Left lung (tissue), 10 donors: ENCODE results near the gene TMC3. TPM values are rescaled to one million over a fixed set of nuclear protein-coding genes. Genes with fewer than 3 reads are reported as not detected.
"Not testable (repeated sequence)": the region's sequence is repeated elsewhere in the genome, so short reads cannot be mapped to it uniquely, and the experiment has no call there.

Experiments
- ATAC-seq: fragments of 200-7000 bp; cut with Tn5 transposase; one replicate; pipeline ENCODE4 v1.9.1; 2020; ENCODE audit warnings: moderate library complexity
- DNase-seq, 4 donors: peaks; one replicate each; pipeline ENCODE4 v3.0.0-alpha.2; 2013 to 2020
- H3K27ac ChIP-seq, 2 donors: fragments of 200-600 bp; sonication (generic) in 1 of 2; one replicate each; pipeline versions ENCODE4 v1.5.0 to v1.8.0; 2020 to 2021
- H3K27me3 ChIP-seq, 2 donors: fragments of 200-600 bp; sonication (generic) in 1 of 2; one replicate each; pipeline versions ENCODE4 v1.5.0 to v1.8.0; 2020 to 2021
- H3K36me3 ChIP-seq, 2 donors: fragments of 200-600 bp; sonication (generic) in 1 of 2; one replicate each; pipeline versions ENCODE4 v1.5.0 to v1.8.0; 2020 to 2021
- H3K4me1 ChIP-seq, 2 donors: fragments of 200-600 bp; one replicate each; pipeline ENCODE4 v1.8.0; 2021
- H3K4me3 ChIP-seq, 2 donors: fragments of 200-600 bp; sonication (generic) in 1 of 2; one replicate each; pipeline versions ENCODE4 v1.5.0 to v1.8.0; 2020 to 2021; ENCODE audit warnings: mild to moderate bottlenecking in 1 of 2
- H3K9me3 ChIP-seq, 2 donors: fragments of 200-600 bp; sonication (generic) in 1 of 2; one replicate each; pipeline versions ENCODE4 v1.5.0 to v1.8.0; 2020 to 2021
- intact Hi-C, 2 donors: fragments of 100-400 bp; cut with DNase I; formaldehyde crosslinking; loops; one replicate each; pipeline versions ENCODE4 v1.11.2 to v1.14.2; 2022
- polyA plus RNA-seq, 6 donors: library from polyadenylated mRNA; unstranded; fragments of 120-200 nt; gene quantifications; one replicate each; pipeline ENCODE4 v1.2.1, GENCODE V29; 2013; ENCODE audit not compliant: insufficient read length in 6 of 6
- total RNA-seq, 2 donors: library from RNA; stranded (reverse); fragmentation: NEBNext Ultra II Directional; extraction: Animal tissue kit (Norgen Biotek cat#: 25700); gene quantifications; one replicate each; pipeline ENCODE4 v1.2.1, GENCODE V29; 2021
- TF ChIP-seq, protein P1 (sequence below), 2 donors: fragments of 200-600 bp; sonication (generic) in 1 of 2; IDR thresholded peaks; one replicate each; pipeline versions ENCODE4 v1.5.0 to v1.8.0; 2021; ENCODE audit warnings: antibody characterized with exemption in 2 of 2
- donor health status: DM: no; HTN: yes; CAD: no.
- donor health status: DM: no; HTN: no; CAD: no.

TMC3 gene
- total and polyA plus RNA-seq, 8 donors, result 0.14 to 0.31 (median 0.25) TPM; not detected in 2

DNA sequence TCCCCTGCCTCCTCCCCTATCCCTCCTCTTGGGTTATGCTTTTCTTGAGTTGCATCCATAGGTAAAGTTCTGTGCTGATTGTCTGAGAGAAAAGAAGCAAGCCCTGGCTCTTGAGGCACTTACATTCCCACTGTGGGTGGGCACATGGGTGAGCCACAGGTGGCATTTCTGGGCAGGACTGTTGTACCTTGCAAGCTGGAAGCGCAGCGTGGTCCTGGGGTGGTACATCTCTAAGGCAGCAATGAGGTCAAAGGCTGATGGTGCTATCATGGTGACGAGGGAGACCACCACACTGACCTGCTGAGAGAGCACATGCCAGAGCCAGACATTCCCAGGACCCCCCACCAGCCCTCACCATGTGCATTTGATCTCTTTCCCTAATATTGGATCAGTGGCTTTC, 24.7 kb downstream of the TMC3 start:
- H3K36me3 ChIP-seq, result no peaks in the 10 kb centered on the region
- intact Hi-C loops, result no loop called here

DNA sequence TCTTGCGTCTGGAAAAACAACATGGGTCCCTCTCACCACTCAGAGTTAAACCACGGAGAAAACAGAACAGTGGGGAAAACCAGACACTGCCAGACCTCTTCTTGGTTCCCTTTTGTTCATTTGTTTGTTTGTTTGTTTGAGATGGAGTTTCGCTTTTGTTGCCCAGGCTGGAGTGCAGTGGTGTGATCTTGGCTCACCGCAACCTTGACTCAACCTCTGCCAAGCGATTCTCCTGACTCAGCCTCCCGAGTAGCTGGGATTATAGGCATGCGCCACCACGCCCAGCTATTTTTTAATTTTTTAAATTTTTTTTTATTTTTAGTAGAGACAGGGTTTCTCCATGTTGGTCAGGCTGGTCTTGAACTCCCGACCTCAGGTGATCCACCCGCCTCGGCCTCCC, 25.3 kb downstream of the TMC3 start:
- H3K9me3 ChIP-seq, result not testable (repeated sequence)

More for the DNA sequence above, 24.7 kb downstream of the TMC3 start:
- no peak for DNase-seq
- no peak for ATAC-seq
- Histone ChIP-seq H3K9me3 (no peaks in the 10 kb centered on the region), H3K27ac (no peak overlapping the region), H3K4me3 (no peak overlapping the region), H3K4me1 (no peaks in the 10 kb centered on the region), H3K27me3 (no peaks in the 10 kb centered on the region)
- TF ChIP-seq, protein P1, sequence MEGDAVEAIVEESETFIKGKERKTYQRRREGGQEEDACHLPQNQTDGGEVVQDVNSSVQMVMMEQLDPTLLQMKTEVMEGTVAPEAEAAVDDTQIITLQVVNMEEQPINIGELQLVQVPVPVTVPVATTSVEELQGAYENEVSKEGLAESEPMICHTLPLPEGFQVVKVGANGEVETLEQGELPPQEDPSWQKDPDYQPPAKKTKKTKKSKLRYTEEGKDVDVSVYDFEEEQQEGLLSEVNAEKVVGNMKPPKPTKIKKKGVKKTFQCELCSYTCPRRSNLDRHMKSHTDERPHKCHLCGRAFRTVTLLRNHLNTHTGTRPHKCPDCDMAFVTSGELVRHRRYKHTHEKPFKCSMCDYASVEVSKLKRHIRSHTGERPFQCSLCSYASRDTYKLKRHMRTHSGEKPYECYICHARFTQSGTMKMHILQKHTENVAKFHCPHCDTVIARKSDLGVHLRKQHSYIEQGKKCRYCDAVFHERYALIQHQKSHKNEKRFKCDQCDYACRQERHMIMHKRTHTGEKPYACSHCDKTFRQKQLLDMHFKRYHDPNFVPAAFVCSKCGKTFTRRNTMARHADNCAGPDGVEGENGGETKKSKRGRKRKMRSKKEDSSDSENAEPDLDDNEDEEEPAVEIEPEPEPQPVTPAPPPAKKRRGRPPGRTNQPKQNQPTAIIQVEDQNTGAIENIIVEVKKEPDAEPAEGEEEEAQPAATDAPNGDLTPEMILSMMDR (IDR thresholded peaks at IDR 0.05), result no peak

DNA sequence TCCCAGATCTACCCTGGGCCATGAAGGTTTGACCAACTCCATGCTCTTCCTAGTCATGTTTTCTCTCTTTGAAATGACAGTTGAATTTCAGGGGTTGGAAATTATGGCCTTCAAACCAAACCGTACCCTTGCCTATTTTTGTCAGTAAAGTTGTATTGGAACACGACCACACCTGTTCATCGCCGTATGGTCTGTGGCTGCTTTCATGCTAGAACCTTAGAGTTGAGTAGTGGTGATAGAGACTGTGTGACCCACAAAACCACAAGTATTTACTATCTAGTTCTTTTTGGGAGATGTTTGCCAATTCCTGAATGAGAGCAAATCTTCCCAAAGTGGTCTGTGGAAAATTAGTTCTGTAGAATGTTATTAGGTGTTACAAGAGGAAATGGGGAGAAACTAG, 26.1 kb downstream of the TMC3 start:
- ATAC-seq (no peak), DNase-seq (no peak)
- intact Hi-C loops, result no loop called here
- Histone ChIP-seq H3K4me3 (no peak overlapping the region), H3K36me3 (no peaks in the 10 kb centered on the region), H3K9me3 (no peaks in the 10 kb centered on the region), H3K27ac (no peak overlapping the region), H3K27me3 (no peaks in the 10 kb centered on the region), H3K4me1 (no peaks in the 10 kb centered on the region)
- TF ChIP-seq, protein P1 (IDR thresholded peaks at IDR 0.05), result no peak

More for the DNA sequence above, 25.3 kb downstream of the TMC3 start:
- H3K27me3 ChIP-seq, intact Hi-C loops, DNase-seq, H3K4me3 ChIP-seq, H3K36me3 ChIP-seq, H3K4me1 ChIP-seq, H3K27ac ChIP-seq, ATAC-seq: not testable (repeated sequence)

DNA sequence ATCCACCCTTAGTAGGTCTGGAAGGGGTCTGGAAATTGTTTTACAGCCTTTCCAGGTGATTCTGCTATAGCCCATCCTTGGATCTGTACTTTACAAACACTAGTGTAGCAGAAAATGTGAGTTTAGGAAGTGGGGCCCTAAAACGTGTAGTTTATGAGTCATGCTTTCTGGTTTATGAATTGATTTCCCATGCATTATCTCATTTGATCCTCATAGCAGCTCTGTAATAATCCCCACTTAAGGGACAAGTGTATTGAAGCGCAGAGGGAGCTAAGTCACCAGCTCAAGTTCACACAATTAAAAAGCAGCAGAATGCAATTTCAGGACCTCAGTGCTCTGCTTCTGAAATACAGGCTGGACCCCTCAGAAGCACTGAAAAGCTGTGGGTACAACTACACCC, 27.4 kb downstream of the TMC3 start:
- ATAC-seq (no peak), DNase-seq (no peak)
- no peak overlapping the region for H3K4me3 ChIP-seq
- H3K9me3 ChIP-seq, result no peaks in the 10 kb centered on the region
- TF ChIP-seq, protein P1 (IDR thresholded peaks at IDR 0.05), result no peak
- intact Hi-C loops, result no loop called here
- H3K4me1 ChIP-seq, result no peaks in the 10 kb centered on the region
- H3K36me3 ChIP-seq, result no peaks in the 10 kb centered on the region
- H3K27me3 ChIP-seq, result no peaks in the 10 kb centered on the region
- no peak overlapping the region for H3K27ac ChIP-seq

DNA sequence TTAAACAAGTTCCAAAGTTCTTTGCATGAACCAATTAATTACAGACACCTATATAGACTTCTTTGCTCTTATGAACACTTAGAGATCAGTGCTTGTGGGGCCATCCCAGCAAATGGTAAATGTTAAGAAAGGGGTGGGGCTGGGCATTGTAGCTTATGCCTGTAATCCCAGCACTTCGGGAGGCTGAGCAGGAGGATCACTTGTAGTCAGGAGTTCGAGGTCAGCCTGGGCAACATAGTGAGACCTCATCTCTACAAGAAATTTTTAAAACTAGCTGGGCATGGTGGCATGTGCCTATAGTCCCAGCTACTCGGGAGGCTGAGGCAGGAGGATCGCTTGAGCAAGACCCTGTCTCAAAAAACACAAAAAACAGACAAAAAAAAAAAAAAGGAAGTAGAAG, 30.6 kb downstream of the TMC3 start:
- Histone ChIP-seq H3K4me3 (no peak overlapping the region), H3K9me3 (no peaks in the 10 kb centered on the region), H3K27ac (no peak overlapping the region), H3K27me3 (no peaks in the 10 kb centered on the region), H3K4me1 (peaks cover 0 to 6% of the 10 kb centered on the region in 2 donors), H3K36me3 (no peaks in the 10 kb centered on the region)
- DNase-seq (no peak), ATAC-seq (no peak)
- intact Hi-C loops, result no loop called here
- TF ChIP-seq, protein P1 (IDR thresholded peaks at IDR 0.05), result no peak

DNA sequence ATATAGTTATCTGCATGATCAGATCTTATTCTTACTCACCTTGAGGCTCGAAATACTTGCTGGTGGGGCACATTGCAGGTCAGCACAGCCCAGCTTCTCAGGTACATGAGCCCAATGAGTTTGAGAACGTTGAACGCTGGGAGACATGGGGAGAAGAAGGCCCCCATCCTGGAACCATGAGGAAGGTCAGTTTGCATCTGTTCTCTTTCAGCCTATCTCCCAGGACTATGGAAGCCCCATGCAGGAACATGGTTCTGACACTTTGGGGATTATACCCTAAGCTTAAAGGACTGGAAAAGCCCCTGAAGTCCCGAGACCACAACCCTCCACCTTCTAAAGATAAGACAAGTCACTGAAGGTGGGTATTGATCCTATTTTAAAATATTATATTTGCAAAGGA, 32.7 kb downstream of the TMC3 start:
- Histone ChIP-seq H3K36me3 (no peaks in the 10 kb centered on the region), H3K27ac (no peak overlapping the region), H3K4me3 (no peak overlapping the region), H3K4me1 (peaks cover 9 to 11% of the 10 kb centered on the region in 2 donors), H3K27me3 (no peaks in the 10 kb centered on the region), H3K9me3 (no peaks in the 10 kb centered on the region)
- DNase-seq, result no peak
- TF ChIP-seq, protein P1 (IDR thresholded peaks at IDR 0.05), result no peak
- intact Hi-C loops, result no loop called here
- no peak for ATAC-seq
